NCI-H345 (cell line): ENCODE results near the gene LSM4.
"Not testable (repeated sequence)": the region's sequence is repeated elsewhere in the genome, so short reads cannot be mapped to it uniquely, and the experiment has no call there.

ENCODE experiments used
- DNase-seq: peaks from one replicate; lab custom pipeline; 2025; lab: John Stamatoyannopoulos, UW

Gene LSM4

GRCh38 chr19:18340990-18341868 is 18.4 kb upstream of the LSM4 start:
- DNase-seq, result peak; percentile 14

- DNase-seq, result peak; percentile 67
These were observed 17.5 kb upstream of the LSM4 start, which contains the start of gene PGPEP1 for GRCh38 chr19:18340190-18340989. TSS of gene PGPEP1 (plus strand) at chr19:18340598. CDS start at chr19:18340682, 84 bp downstream.

DNA sequence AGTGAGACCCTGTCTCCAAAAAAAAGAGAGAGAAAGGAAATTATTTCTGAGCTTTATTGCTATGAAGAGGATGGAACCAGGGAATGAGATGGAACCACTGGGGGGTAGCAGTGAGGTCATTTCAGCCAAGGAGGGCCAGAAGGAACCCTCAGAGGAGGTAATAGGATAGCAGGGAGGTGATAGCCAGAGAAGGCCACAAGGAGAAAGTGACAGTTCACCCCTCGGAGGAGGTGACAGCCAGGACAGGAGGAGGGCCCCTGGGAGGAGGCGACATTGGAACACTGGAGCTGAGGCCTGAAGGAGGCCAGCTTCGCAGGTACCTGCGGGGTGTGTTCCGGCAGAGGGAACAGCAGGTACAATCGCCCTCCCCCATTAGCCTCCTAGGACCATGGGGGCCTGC is 16.8 kb upstream of the LSM4 start:
- DNase-seq, result no peak

GRCh38 chr19:18338541-18338940 is 15.7 kb upstream of the LSM4 start:
- no peak for DNase-seq

DNA sequence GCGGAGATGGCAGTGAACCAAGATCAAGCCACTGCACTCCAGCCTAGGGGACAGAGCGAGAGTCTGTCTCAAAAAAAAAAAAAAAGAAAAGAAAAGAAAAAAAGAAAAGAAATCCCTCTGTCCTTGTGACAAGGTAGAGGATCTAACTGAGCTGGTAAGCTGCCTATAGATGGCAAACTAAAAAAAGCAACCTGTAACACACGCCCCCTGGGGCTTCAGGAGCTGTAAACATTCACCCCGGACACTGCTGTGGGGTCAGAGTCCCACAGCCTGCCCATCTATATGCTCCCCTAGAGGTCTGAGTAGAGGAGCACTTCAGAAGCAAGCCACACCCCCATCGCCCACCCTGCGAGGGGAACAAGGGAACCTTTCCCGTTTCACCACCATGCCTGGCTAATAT is 13.2 kb upstream of the LSM4 start:
- DNase-seq, result no peak

DNA sequence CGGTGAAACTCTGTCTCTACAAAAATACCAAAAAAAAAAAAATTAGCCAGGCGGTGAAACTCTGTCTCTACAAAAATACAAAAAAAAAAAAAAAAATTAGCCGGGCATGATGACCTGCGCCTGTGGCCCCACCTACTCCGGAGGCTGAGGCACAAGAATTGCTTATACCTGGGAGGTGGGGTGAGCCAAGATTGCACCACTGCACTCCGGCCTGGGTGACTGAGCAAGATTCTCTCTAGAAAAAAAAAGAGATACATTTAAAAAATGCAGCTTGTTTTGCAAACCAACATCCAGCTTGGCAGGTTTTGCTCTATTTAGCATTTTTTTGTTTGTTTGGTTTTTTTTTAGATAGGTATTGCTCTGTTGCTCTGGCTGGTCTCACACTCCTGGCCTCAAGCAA is 10.8 kb upstream of the LSM4 start:
- no peak for DNase-seq

- DNase-seq, result no peak
These were observed 10.1 kb upstream of the LSM4 start for GRCh38 chr19:18332917-18333530.

- DNase-seq, result no peak
These were observed 8.0 kb upstream of the LSM4 start for GRCh38 chr19:18330868-18331267.

DNA sequence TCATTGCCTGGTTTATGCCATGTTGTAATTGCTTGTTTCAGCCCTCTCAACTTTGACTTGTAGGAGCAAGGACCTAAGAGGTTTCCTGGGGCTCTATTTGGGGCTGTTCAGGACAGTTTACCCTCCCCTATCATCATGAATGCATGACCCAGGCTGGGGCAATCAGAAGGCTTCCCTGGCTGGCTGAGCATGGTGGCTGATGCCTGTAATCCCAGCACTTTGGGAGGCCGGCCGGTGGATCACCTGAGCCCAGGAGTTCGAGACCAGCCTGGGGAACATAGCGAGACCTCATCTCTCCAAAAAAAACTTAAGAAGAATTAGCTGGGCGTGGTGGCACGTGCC is 6.1 kb upstream of the LSM4 start:
- no peak for DNase-seq

DNA sequence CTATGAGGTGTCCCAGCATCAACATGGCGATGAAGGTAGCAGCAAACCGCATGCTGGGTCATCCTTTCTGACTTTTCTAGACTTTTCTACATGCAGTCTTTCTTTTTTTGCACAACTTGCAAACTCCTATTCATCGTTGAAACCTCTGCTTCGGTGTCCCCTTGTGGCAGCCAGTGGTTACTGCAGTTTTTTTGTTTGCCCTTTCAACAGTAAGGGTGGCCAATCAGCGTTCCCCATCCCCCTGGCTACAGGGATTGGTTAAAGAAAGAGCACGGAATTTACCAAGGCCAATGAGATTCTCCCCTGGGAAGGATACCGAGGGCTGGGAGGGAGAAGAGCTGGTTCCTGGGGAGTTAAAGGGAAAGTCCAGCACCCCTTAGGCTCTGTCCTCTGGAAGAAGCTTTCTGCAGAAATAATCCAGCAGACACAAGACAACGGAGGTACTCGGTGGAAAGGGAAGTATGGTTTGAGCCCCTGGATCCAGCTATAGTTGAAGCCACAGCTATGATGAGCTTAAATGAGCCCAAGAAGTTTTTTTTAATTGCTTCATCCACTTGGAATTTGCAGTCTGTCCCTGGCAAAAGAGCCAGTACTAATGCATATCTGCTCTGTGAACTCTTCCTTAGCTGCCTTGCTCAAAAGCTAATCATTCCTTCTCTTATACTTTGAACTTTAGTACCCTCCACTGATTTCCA is 5.6 kb upstream of the LSM4 start:
- peak; percentile 91 for DNase-seq

GRCh38 chr19:18326772-18327171 is 3.9 kb upstream of the LSM4 start:
- DNase-seq, result no peak

DNA sequence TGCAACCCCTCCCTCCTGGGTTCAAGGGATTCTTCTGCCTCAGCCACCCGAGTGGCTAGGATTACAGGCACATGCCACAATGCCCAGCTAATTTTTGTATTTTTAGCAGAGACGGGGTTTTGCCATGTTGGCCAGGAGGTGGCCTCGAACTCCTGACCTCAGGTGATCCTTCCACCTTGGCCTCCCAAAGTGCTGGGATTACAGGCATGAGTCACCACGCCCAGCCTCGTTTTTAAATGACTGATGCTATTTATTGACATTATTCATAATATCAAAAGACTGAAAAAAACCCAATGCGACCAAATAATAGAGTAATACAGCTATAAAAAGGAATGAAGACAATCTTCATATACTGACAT is 1.5 kb upstream of the LSM4 start:
- not testable (repeated sequence) for DNase-seq

DNA sequence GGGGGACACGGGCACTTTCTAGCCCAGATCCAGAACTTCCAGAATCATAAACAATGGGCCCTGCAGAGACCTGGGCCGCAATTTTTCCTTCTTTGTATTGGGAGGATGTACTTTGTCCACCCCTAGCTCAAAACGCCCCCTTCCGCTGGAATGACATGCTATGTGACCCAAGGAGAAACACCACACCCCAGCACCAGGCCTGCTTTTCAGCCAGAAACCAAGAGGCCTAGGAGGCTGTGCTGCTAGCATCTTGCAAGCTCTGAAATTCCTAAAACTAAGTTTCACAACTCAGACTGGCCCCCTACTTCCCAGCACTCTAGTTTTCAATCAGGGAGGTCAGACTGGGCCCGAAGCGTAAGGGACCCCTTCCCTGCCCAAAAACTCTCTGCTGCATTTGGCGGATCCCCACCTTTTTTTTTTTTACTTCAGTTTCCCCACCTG is 538 bp downstream of the LSM4 start:
- no peak for DNase-seq

GRCh38 chr19:18321734-18322102 is 1.2 kb downstream of the LSM4 start:
- no peak for DNase-seq

- no peak for DNase-seq
These were observed 1.8 kb downstream of the LSM4 start for GRCh38 chr19:18320865-18321733.

DNA sequence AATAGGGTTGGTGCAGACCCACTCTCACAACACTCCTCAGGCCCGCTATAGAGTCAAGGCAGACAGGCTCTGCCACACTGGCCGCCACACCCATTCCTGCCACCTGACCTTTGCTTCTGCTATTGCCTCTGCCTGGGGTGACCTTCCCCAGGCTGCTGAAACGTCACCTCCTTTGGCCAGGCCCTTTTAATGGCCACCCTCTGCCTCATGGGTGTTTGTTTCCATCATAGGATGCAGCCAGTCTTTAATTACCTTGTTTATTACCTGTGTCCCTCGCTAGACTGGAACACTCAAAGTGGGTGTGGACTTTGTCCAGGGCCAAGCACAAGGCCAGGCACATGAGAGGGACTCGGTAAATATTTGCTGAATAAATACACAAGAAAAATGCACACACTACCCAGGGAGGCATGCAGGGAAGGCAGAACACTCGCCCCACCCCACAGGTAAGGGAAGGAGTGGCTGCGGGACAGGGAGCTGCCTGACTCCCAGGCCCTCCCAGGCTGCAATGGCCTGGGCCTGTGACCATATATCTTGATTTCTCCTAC is 3.2 kb downstream of the LSM4 start:
- no peak for DNase-seq

- no peak for DNase-seq
These were observed 4.7 kb downstream of the LSM4 start for GRCh38 chr19:18317961-18318800.

GRCh38 chr19:18313398-18313797 is 9.5 kb downstream of the LSM4 start:
- DNase-seq, result no peak

DNA sequence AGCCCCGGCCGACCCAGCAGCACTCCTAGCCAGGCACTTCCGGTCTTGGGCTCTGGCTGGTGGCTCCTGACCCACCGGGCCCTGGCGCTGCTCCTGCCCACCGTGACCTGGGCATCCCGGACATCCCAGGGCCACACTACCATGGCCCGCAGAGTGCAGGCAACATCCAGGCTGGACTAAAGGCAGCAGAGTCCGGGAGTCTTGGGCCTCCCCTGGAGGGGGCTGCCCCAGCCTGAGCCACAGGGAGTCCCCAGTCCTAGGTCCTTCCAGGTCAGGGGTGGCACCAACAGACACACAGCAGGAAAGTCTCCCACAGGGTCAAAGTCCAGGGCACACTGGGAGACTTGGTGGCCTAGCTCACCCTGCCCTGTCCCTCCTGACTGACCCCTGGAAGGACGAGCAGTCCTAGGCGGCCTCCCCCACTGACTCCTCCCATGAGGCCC is 10.8 kb downstream of the LSM4 start:
- DNase-seq, result no peak

DNA sequence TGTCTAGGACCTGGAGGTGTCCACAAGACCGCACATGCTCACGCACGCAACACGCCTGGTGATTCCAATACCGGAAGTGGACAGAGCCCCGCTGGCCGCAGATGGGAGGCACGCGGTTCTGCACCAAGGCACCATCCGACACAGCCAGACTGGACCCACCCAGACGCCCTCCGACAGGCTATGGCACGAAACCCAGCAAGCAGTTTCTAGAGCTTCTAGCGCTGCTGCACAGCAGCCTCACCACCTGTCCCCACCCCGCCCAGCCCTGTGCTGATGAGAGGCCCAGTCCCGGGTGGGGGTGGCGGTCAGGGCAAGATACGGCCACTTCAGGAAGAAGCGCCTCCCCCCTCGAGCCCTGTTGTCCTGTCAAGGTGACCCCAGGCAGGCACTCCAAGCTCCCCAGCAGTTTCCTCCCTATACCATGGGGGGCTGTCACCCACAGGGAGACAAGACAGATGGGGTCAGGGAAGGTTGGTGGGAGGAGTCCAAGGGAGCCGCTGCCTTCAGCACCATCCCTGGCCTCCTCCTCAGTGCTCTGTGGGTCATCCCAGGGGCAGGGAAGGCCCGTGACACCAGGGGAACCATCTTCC is 11.3 kb downstream of the LSM4 start:
- DNase-seq, result no peak
